Cerebellar nuclear complex (tissue), 1 donor: ENCODE measurements around the gene KCNMA1.
"Not testable (repeated sequence)": the region's sequence is repeated elsewhere in the genome, so short reads cannot be mapped to it uniquely, and the experiment has no call there.

Source experiments
- DNase-seq, 2 experiments: peaks; one replicate each; lab custom pipeline; 2025; lab: John Stamatoyannopoulos, UW

Gene KCNMA1

GRCh38 chr10:77416311-77417135 lies 221.1 kb downstream of the KCNMA1 start:
- DNase-seq = no peak

GRCh38 chr10:77415313-77415960 lies 222.2 kb downstream of the KCNMA1 start:
- no peak for DNase-seq

GRCh38 chr10:77413231-77413630 lies 224.4 kb downstream of the KCNMA1 start:
- no peak for DNase-seq

DNA sequence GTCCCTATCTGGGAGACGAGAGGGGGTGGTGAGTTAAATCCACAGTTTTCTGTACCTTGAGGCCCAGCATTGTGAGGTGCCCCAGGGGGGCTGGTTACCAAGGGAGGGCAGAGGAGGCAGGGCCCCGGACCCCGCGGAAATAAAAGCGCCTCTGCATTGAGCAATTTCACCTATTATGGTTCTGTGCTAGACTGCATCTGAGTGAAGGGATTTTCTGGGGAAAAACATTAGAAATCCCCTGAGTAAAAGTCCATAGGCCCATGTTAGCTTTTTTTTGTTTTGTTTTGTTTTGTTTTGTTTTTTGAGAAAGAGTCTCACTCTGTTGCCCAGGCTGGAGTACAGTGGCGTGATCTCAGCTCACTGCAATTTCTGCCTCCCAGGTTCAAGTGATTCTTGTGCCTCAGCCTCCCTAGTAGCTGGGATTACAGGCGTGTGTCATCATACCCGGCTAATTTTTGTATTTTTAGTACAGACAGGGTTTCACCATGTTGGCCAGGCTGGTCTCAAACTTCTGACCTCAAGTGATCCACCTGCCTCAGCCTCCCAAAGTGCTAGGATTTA lies 225.0 kb downstream of the KCNMA1 start:
- not testable (repeated sequence) for DNase-seq

GRCh38 chr10:77411805-77412204 lies 225.8 kb downstream of the KCNMA1 start:
- DNase-seq = no peak

DNA sequence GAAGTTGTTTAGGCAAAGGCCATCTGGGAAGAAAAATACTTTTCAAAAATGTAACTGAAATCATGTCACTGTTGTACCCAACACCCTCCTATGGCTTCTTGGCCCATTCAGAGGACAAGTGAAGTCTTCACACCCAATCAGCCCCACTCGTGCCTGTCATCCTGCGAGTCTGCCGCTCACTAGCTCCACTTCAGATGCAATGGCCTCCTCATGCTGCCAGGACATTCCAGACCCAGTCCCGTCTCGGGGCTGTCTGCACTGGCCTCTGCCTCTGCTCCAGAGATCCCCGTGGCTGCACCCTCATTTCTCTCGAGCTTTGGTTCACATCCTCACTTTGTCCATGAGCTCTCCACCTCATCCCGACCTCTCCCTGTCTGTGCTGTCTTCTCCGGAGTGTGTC lies 227.1 kb downstream of the KCNMA1 start:
- DNase-seq = no peak

DNA sequence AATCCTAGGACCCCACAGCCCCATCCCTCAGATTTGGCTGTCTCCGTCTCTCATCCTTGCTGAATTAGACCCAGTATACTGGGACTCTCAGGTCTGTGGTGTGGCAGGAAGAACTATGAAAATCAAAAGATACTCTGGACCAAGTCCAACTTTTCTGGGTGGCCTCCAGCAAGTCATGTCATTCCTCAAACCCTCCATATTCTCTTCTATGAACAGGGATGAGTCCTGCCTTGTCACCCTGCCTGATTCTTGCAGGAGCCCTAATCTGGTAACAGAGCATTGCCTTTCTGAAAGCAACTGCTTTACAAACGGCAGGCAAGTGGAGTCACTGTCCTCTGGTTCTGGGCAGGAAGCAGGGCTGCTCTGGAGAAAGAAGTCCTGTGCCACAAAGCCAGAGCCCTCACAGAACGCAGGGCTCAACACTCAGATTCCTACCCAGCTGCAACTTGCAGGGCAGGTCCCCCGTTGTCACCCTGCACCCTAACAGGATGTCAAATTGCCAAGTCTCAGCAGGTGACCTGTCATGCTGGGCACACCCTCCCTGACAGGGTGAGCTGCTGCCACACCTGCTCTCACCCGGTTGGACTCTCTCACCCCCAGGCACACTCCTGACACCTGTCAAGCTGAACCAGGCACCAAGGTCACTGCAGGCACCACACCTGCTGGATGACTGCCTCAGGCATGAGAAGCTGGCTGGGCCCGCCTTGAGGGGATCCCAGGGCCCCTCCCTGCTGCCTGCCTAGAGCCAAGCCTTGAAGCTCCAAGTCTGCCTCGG lies 227.7 kb downstream of the KCNMA1 start:
- DNase-seq = no peak

- no peak for DNase-seq
Measured at GRCh38 chr10:77408259-77408658, 229.3 kb downstream of the KCNMA1 start.

DNA sequence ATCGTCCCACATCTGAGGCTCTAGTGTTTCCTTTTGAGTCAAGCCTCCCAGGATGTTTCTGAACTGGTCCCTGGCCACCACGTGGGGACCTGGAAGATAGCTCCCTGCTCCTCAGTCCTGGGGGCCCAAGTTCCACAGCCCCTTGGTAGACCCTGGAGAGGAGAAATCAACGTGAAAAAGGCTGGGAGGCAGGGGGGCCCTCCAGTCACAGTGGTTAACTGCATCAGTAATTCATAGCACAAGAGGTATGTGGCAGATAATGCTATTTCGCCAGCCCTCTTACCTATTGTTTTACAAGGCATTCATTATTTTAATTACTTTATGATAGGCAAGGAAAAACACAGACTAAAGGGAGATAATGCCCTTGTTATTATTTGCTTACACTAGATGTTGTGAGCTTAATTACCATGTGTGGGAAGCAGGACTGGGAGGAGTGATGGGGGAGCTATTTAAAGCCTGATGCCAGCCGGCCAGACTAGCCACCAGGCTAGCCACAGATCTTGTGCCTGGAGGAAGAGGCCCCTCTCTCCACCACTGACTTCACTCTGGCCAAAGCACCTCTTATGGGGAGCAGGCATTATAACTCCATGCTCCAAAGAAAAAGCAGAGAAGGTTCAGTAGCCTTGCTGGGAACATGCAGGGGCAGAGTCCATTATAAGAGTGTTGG lies 230.7 kb downstream of the KCNMA1 start:
- DNase-seq = no peak

GRCh38 chr10:77405771-77406241 lies 231.8 kb downstream of the KCNMA1 start:
- DNase-seq = no peak

DNA sequence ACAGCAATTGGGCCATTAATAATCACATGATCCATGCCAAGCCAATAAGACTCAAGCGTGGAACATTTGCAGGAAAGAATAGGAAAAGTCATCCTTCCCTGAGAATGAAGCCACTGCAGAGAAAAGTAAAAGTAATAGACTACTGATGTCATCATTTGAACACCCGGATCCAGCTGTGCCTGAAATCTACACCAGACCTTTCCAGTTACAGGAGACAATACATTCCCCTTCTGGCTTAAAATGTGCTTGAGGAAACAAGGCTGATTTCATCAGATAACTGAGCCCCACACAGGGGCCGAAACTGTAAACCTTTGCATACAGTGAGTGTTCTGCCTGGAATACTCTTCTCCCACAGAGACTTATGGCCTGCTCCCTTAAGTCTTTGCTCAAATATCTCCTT lies 232.8 kb downstream of the KCNMA1 start:
- no peak for DNase-seq

- no peak for DNase-seq
Measured at GRCh38 chr10:77403761-77404160, 233.8 kb downstream of the KCNMA1 start.

GRCh38 chr10:77401683-77402082 lies 235.9 kb downstream of the KCNMA1 start:
- no peak for DNase-seq

- no peak for DNase-seq
Measured at GRCh38 chr10:77400033-77400432, 237.6 kb downstream of the KCNMA1 start.

GRCh38 chr10:77398986-77399755 lies 238.4 kb downstream of the KCNMA1 start:
- no peak for DNase-seq

GRCh38 chr10:77398558-77398957 lies 239.1 kb downstream of the KCNMA1 start:
- DNase-seq = no peak

GRCh38 chr10:77397103-77397502 lies 240.5 kb downstream of the KCNMA1 start:
- DNase-seq = no peak

GRCh38 chr10:77396290-77396689 lies 241.3 kb downstream of the KCNMA1 start:
- DNase-seq = no peak

DNA sequence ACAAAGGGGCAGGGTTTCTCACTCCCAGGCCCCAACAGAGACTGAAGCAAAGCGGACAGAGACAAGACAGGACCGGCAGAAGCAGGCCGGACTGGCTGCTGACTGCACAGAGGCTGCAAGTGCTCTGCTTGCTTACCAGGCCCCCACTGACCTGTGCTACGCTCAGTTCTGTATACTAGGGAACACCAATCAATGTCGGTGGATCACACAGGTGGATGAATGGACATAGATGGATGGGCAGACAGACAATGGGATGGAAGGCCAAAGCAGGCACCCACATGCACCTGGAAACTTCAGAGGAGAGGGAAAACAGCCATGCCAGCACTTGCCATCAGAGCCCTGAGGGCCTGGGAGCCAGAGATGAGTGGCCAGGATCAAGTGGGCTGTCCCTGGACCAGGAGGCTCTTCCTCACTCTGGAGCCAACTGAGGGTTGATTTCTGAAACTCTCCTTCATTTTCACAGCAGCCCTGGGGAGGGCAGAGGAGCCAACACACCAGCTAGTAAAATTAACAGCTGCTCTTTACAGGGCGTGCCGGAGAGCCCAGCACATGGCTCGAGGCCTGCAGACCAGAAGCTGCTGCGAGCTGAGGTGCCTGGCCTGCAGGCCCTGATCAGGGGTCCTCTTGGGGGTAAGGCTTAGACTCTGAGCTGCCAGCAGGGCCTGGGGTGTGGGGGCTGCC lies 243.6 kb downstream of the KCNMA1 start:
- no peak for DNase-seq

DNA sequence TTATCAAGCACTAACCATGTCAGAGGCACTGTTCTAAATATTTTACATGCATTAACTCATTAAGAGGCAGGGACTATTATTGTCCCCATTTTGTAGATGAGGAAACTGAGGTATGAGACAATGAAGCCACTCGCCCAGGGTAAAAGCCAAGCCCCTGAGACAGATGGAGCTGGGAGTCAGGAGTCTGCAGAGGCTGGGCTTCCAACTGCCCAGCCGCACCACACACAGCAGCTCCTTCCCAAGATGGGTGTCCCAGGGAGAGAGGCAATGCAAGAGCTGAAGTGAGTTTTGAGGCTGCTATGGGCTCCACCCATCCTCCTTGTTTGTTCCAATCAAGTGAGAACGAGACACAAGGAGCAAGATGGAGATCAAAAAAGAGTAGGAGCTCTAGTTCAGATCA lies 244.2 kb downstream of the KCNMA1 start:
- DNase-seq = no peak
